ENCODE results near the gene RAB42.
"Not testable (repeated sequence)": the region's sequence is repeated elsewhere in the genome, so short reads cannot be mapped to it uniquely, and the experiment has no call there.

Gene RAB42

GRCh38 chr1:28591708-28592320 lies at the start of gene RAB42:
RAB42 (plus strand) TSS chr1:28592265; CDS start chr1:28592512, 247 bp downstream.
- peak; percentile 39 for DNase-seq
- in situ Hi-C loops (cut with MboI; ENCODE audit: low pct_unique_long_range_greater_than_20kb, low sequenced_read_pairs), result no loop called here

- DNase-seq, result no peak
- in situ Hi-C loops (cut with MboI; ENCODE audit: low pct_unique_long_range_greater_than_20kb, low sequenced_read_pairs), result no loop called here
Measured at GRCh38 chr1:28545246-28545628, 46.8 kb upstream of the RAB42 start.

- no peak for DNase-seq
- in situ Hi-C loops (cut with MboI; ENCODE audit: low pct_unique_long_range_greater_than_20kb, low sequenced_read_pairs), result no loop called here
Measured at GRCh38 chr1:28548318-28548717, 43.7 kb upstream of the RAB42 start.

GRCh38 chr1:28551381-28551780 lies 40.7 kb upstream of the RAB42 start:
- in situ Hi-C loops (cut with MboI; ENCODE audit: low pct_unique_long_range_greater_than_20kb, low sequenced_read_pairs), result no loop called here
- DNase-seq, result no peak

GRCh38 chr1:28552758-28553663 lies 39.1 kb upstream of the RAB42 start, which contains the start of gene TRNAU1AP:
TRNAU1AP (plus strand) TSS chr1:28553085; CDS start chr1:28553111, 26 bp downstream.
- in situ Hi-C loops (cut with MboI; ENCODE audit: low pct_unique_long_range_greater_than_20kb, low sequenced_read_pairs), result no loop called here

GRCh38 chr1:28560886-28561285 lies 31.2 kb upstream of the RAB42 start:
- in situ Hi-C loops (cut with MboI; ENCODE audit: low pct_unique_long_range_greater_than_20kb, low sequenced_read_pairs), result no loop called here
- no peak for DNase-seq

More at GRCh38 chr1:28552758-28553663, 39.1 kb upstream of the RAB42 start, which contains the start of gene TRNAU1AP:
- DNase-seq, result peak; percentile 96

GRCh38 chr1:28564310-28564709 lies 27.8 kb upstream of the RAB42 start:
- DNase-seq, result no peak
- in situ Hi-C loops (cut with MboI; ENCODE audit: low pct_unique_long_range_greater_than_20kb, low sequenced_read_pairs), result no loop called here

- DNase-seq, result no peak
- in situ Hi-C loops (cut with MboI; ENCODE audit: low pct_unique_long_range_greater_than_20kb, low sequenced_read_pairs), result no loop called here
Measured at GRCh38 chr1:28565040-28565439, 27.0 kb upstream of the RAB42 start.

- in situ Hi-C loops (cut with MboI; ENCODE audit: low pct_unique_long_range_greater_than_20kb, low sequenced_read_pairs), result no loop called here
- DNase-seq, result no peak
Measured at GRCh38 chr1:28565726-28566125, 26.3 kb upstream of the RAB42 start.

GRCh38 chr1:28566931-28567330 lies 25.1 kb upstream of the RAB42 start:
- in situ Hi-C loops (cut with MboI; ENCODE audit: low pct_unique_long_range_greater_than_20kb, low sequenced_read_pairs), result no loop called here
- DNase-seq, result no peak

- in situ Hi-C loops (cut with MboI; ENCODE audit: low pct_unique_long_range_greater_than_20kb, low sequenced_read_pairs), result no loop called here
- no peak for DNase-seq
Measured at GRCh38 chr1:28571911-28572310, 20.2 kb upstream of the RAB42 start.

GRCh38 chr1:28572891-28573290 lies 19.2 kb upstream of the RAB42 start:
- DNase-seq; in situ Hi-C loops (cut with MboI; ENCODE audit: low pct_unique_long_range_greater_than_20kb, low sequenced_read_pairs): not testable (repeated sequence)

GRCh38 chr1:28573564-28573963 lies 18.5 kb upstream of the RAB42 start:
- in situ Hi-C loops (cut with MboI; ENCODE audit: low pct_unique_long_range_greater_than_20kb, low sequenced_read_pairs), result no loop called here
- DNase-seq, result no peak

- in situ Hi-C loops (cut with MboI; ENCODE audit: low pct_unique_long_range_greater_than_20kb, low sequenced_read_pairs), result no loop called here
- DNase-seq, result peak; percentile 49
Measured at GRCh38 chr1:28577052-28577678, 14.9 kb upstream of the RAB42 start.

GRCh38 chr1:28577738-28578536 lies 14.1 kb upstream of the RAB42 start:
- in situ Hi-C loops (cut with MboI; ENCODE audit: low pct_unique_long_range_greater_than_20kb, low sequenced_read_pairs), result no loop called here
- DNase-seq, result peak; percentile 23

- no peak for DNase-seq
- in situ Hi-C loops (cut with MboI; ENCODE audit: low pct_unique_long_range_greater_than_20kb, low sequenced_read_pairs), result no loop called here
Measured at GRCh38 chr1:28578696-28579218, 13.3 kb upstream of the RAB42 start.

GRCh38 chr1:28579401-28579800 lies 12.7 kb upstream of the RAB42 start:
- DNase-seq, result peak; percentile 8
- in situ Hi-C loops (cut with MboI; ENCODE audit: low pct_unique_long_range_greater_than_20kb, low sequenced_read_pairs), result no loop called here

GRCh38 chr1:28580722-28581530 lies 11.1 kb upstream of the RAB42 start:
- DNase-seq, result peak; percentile 66
- in situ Hi-C loops (cut with MboI; ENCODE audit: low pct_unique_long_range_greater_than_20kb, low sequenced_read_pairs), result no loop called here
